Thymus (tissue), 11 donors: ENCODE data around the gene ANKS1A. TPM values are rescaled to one million over a fixed set of nuclear protein-coding genes. Genes with fewer than 3 reads are reported as not detected.

Source experiments
- DNase-seq, 9 donors: peaks; one replicate each; pipeline ENCODE4 v3.0.0-alpha.2; 2013; ENCODE audit warnings: low spot score in 9 of 9, low read depth in 6 of 9, missing footprints in 1 of 9
- H3K27ac ChIP-seq, 2 donors: one replicate each; pipeline ENCODE4 v1.5.1; 2013; ENCODE audit warnings: control low read depth in 1 of 2, low read depth in 1 of 2, low read length in 1 of 2, mild to moderate bottlenecking in 1 of 2, moderate library complexity in 1 of 2
- H3K27me3 ChIP-seq, 2 donors: one replicate each; pipeline ENCODE4 v1.5.1; 2013; ENCODE audit warnings: low read length in 1 of 2; ENCODE audit not compliant: control insufficient read depth in 2 of 2, insufficient read depth in 1 of 2
- H3K36me3 ChIP-seq, 2 donors: one replicate each; pipeline ENCODE4 v1.5.1; 2013; ENCODE audit warnings: low read length in 1 of 2, mild to moderate bottlenecking in 1 of 2, moderate library complexity in 1 of 2; ENCODE audit not compliant: control insufficient read depth in 2 of 2, insufficient read depth in 2 of 2
- H3K4me1 ChIP-seq, 2 donors: one replicate each; pipeline ENCODE4 v1.5.1; 2013; ENCODE audit warnings: low read length in 2 of 2; ENCODE audit not compliant: control insufficient read depth in 2 of 2, insufficient read depth in 2 of 2
- H3K4me3 ChIP-seq, 2 donors: one replicate each; pipeline ENCODE4 v1.5.1; 2013; ENCODE audit warnings: low read length in 2 of 2, control low read depth in 1 of 2, mild to moderate bottlenecking in 1 of 2
- H3K9me3 ChIP-seq, 2 donors: one replicate each; pipeline ENCODE4 v1.5.1; 2013; ENCODE audit warnings: low read length in 1 of 2, mild to moderate bottlenecking in 1 of 2; ENCODE audit not compliant: control insufficient read depth in 2 of 2, insufficient read depth in 1 of 2
- WGBS: extraction: QIAGEN DNeasy Blood & Tissue Kit; methylation state at CpG from one replicate; pipeline ENCODE4 v1.1.7; 2013; 5-methylcytosine and 5-hydroxymethylcytosine counted together
- polyA plus RNA-seq: library from polyadenylated mRNA; stranded (reverse); fragments of 200-250 nt; gene quantifications from one replicate; pipeline ENCODE4 v1.2.3, GENCODE V29; 2013
- total RNA-seq: library from RNA; stranded (reverse); fragments of 120-200 nt; gene quantifications from one replicate; pipeline ENCODE4 v1.2.4, GENCODE V29; 2013
- donor health status: healthy.

The ANKS1A gene
- total and polyA plus RNA-seq, 2 donors = 6.9 to 7.7 TPM

DNA sequence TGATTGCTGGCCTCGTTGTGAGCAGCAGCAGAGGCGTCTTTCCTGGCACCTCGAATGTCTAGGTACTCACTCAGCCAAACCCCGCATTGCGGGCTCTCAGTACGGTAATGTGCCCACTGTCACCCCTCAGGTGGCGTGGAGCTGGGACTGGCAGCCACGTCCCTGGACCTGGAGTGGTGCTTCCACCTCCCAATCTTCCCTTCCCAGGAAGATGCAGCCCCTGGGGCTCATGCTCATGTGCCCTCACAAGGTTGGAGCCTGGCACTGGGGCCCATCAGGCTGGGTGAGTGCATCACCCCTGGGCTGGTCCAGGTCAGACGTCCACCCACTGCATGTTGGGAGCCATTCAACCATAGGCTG lies 176.4 kb downstream of the ANKS1A start:
- H3K27ac ChIP-seq = no peak overlapping the region
- H3K36me3 ChIP-seq = peaks cover 13 to 20% of the 10 kb centered on the region in 2 donors
- peaks cover 9 to 25% of the 10 kb centered on the region in 2 donors for H3K4me1 ChIP-seq
- H3K9me3 ChIP-seq = no peaks in the 10 kb centered on the region
- DNase-seq = no peak
- H3K27me3 ChIP-seq = no peaks in the 10 kb centered on the region
- no peak overlapping the region for H3K4me3 ChIP-seq
- WGBS = 98% methylated on average over 9 of the region's 9 CpGs

DNA sequence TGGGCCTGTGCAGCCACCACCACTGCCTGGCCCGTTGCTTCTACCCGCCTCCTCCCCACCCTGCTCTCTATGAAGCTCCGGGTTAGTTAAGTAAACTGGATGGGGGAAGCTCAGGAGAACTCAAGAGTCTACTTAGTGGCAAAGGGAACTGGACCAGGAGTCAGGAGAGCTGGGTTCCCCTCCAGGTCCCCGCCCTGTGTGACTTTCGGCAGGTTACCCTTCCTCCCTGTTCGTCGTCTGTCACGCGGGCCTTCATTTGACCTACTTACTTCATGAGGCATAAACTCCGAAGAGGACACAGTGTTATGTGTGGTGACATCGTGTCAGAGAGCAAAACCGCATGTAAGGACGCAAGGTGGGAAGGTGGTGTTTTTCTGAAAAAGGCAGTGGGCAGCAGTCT lies 176.8 kb downstream of the ANKS1A start:
- H3K4me1 ChIP-seq = peaks cover 9 to 25% of the 10 kb centered on the region in 2 donors
- no peaks in the 10 kb centered on the region for H3K9me3 ChIP-seq
- H3K36me3 ChIP-seq = peaks cover 9 to 19% of the 10 kb centered on the region in 2 donors
- H3K27ac ChIP-seq = no peak overlapping the region
- H3K27me3 ChIP-seq = no peaks in the 10 kb centered on the region
- H3K4me3 ChIP-seq = no peak overlapping the region
- no peak for DNase-seq
- 90% methylated on average over 13 of the region's 13 CpGs for WGBS

DNA sequence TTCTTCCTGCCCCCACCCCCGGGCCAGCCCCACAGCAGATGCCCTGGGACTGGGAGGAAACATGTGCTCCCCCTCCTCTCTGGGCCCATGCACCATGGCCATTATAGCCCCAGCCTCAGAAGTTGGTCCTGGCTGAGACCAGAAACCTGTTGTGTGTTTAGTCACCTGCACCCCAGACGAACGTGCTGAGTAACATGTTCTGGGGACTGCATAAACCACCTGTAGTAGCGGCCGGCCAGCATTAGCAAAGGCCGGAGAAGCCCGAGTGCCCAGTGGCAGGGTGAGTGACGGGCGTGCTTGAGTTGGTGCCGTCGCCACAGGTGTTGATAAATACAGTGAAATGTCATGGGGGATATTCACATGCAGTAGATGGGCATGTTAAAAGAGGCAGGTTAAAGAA lies 178.2 kb downstream of the ANKS1A start:
- Histone ChIP-seq H3K4me3 (no peak overlapping the region), H3K4me1 (peaks cover 9 to 21% of the 10 kb centered on the region in 2 donors), H3K27ac (no peak overlapping the region), H3K36me3 (peaks cover 5 to 22% of the 10 kb centered on the region in 2 donors), H3K9me3 (no peaks in the 10 kb centered on the region), H3K27me3 (no peaks in the 10 kb centered on the region)
- no peak for DNase-seq
- WGBS = 97% methylated on average over 11 of the region's 11 CpGs

GRCh38 chr6:35068206-35068605 lies 179.2 kb downstream of the ANKS1A start:
- Histone ChIP-seq H3K27ac (no peak overlapping the region), H3K36me3 (peaks cover 5 to 28% of the 10 kb centered on the region in 2 donors), H3K4me1 (peaks cover under 1 to 12% of the 10 kb centered on the region in 2 donors), H3K4me3 (no peak overlapping the region), H3K9me3 (no peaks in the 10 kb centered on the region), H3K27me3 (no peaks in the 10 kb centered on the region)
- DNase-seq = no peak
- 90% methylated on average over 9 of the region's 9 CpGs for WGBS

GRCh38 chr6:35068644-35069043 lies 179.6 kb downstream of the ANKS1A start:
- WGBS = 98% methylated on average over 7 of the region's 7 CpGs

DNA sequence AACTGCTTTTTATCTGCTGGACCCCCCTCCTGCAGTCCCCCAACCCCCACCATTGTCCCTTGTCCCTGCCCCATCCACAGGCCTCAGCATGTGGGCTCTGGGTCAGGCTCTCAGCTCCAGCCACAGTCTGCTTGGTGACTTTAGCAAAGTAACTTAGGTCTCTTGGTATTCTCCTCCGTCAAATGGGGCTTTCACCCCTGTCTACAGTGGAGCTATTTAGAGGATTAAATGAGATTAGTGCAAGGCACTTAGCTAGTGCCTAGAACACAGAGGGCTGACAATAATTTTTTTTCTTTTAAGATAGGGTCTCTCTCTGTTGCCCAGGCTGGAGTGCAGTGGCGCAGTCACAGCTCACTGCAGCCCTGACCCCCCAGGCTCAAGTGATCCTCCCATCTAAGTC lies 180.2 kb downstream of the ANKS1A start:
- Histone ChIP-seq H3K4me3 (no peak overlapping the region), H3K27me3 (no peaks in the 10 kb centered on the region), H3K4me1 (peaks cover 0 to 1% of the 10 kb centered on the region in 2 donors), H3K36me3 (peaks cover 8 to 28% of the 10 kb centered on the region in 2 donors), H3K27ac (no peak overlapping the region), H3K9me3 (no peaks in the 10 kb centered on the region)
- DNase-seq = no peak
- over 99% methylated on average over 2 of the region's 2 CpGs for WGBS

More at GRCh38 chr6:35068644-35069043, 179.6 kb downstream of the ANKS1A start:
- Histone ChIP-seq H3K36me3 (peaks cover 8 to 28% of the 10 kb centered on the region in 2 donors), H3K27me3 (no peaks in the 10 kb centered on the region), H3K4me3 (no peak overlapping the region), H3K27ac (no peak overlapping the region), H3K4me1 (peaks cover 0 to 7% of the 10 kb centered on the region in 2 donors), H3K9me3 (no peaks in the 10 kb centered on the region)
- no peak for DNase-seq

DNA sequence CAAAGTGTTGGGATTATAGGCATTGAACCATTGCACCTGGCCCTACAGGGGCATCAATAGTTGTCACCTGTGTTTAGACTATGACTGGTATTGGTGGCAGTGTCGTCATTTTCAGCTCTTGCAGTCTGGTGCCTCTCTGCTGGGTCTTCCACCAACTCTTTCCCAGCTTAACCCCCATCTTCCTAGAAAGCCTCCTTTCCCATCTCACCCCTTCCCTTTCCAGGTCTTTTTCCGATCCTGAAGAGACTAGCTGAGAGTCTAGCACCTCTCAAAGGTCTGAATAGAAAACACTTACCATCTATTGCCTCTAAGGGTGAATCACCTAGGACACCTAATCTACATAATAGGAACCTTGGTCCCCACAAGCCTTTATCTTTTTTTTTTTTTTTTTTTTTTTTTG lies 181.1 kb downstream of the ANKS1A start:
- Histone ChIP-seq H3K4me1 (no peaks in the 10 kb centered on the region), H3K36me3 (peaks cover 8 to 28% of the 10 kb centered on the region in 2 donors), H3K9me3 (no peaks in the 10 kb centered on the region), H3K4me3 (no peak overlapping the region), H3K27ac (no peak overlapping the region), H3K27me3 (no peaks in the 10 kb centered on the region)
- WGBS = 98% methylated on average over 2 of the region's 2 CpGs
- no peak for DNase-seq

DNA sequence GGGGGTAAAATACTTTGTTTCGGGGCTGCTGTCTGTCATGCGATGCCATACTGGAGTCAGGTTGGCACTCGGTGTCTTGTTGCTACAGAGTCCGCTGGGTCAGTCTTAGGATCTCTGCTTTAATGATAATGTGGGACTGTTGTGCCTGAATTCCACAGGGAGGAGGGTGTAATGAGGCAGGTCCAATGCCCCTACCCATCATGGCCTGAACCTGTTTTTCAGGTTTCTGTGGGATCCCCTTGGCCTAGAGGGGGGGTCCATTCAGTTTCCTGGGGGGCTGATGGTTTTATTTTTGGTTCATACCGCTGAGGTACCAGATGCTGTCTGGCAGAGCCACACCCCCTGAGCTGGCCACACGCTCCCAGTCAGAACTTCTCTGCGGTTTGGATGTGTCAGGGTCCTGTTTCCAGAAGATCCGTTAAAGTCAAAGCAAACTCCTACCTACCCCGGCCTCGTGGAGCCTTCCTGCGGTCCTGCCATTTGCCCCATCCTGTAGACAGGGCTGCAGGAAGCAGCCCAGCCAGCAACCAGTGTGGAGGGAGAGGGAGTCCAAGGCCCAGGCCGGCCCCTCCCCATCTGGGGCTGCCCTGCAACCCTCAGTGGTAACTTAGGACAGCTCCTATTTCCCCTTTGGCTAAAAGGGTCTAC lies 182.4 kb downstream of the ANKS1A start:
- Histone ChIP-seq H3K4me1 (peaks cover 0 to 2% of the 10 kb centered on the region in 2 donors), H3K4me3 (no peak overlapping the region), H3K27me3 (no peaks in the 10 kb centered on the region), H3K36me3 (peaks cover 6 to 16% of the 10 kb centered on the region in 2 donors), H3K9me3 (no peaks in the 10 kb centered on the region), H3K27ac (no peak overlapping the region)
- 94% methylated on average over 12 of the region's 12 CpGs for WGBS
- DNase-seq = no peak

GRCh38 chr6:35072051-35072697 lies 183.1 kb downstream of the ANKS1A start:
- H3K4me1 ChIP-seq = peaks cover 0 to 2% of the 10 kb centered on the region in 2 donors
- no peak overlapping the region for H3K27ac ChIP-seq
- 85% methylated on average over 15 of the region's 15 CpGs for WGBS
- H3K9me3 ChIP-seq = no peaks in the 10 kb centered on the region
- DNase-seq = no peak
- H3K4me3 ChIP-seq = no peak overlapping the region
- no peaks in the 10 kb centered on the region for H3K27me3 ChIP-seq
- H3K36me3 ChIP-seq = peaks cover 5 to 11% of the 10 kb centered on the region in 2 donors
